K562 (cell line): ENCODE measurements around the gene ZC3H12A. TPM values are rescaled to one million over a fixed set of nuclear protein-coding genes. Genes with fewer than 3 reads are reported as not detected.
A peak's percentile ranks its signal among the peaks of the same experiment; 100 is the strongest.

Source experiments
- ATAC-seq: fragments of 200-7000 bp; cut with Tn5 transposase; 3 replicates; pipeline ENCODE4 v1.9.1; 2020; ENCODE audit warnings: moderate library complexity
- BruUV-seq: library from RNA; stranded (reverse); fragments of 400-500 nt; replicated peaks from 2 replicates; lab custom pipeline; 2021; lab: Mats Ljungman, UMichigan
- CTCF ChIA-PET: fragments of 300-600 bp; formaldehyde crosslinking; extraction: SDS; loops from one replicate; lab custom pipeline; 2021; ENCODE audit warnings: low intra/inter-chr PET ratio; lab: Yijun Ruan, JAX
- POLR2A ChIA-PET: fragments of 300-600, 350-650 bp; sonication (Branson Sonifier 250); formaldehyde crosslinking; extraction: SDS; loops from one replicate; lab custom pipeline; 2021; ENCODE audit warnings: antibody characterized with exemption, inconsistent platforms; lab: Yijun Ruan, JAX
- DNase-seq, 4 experiments: peaks; one replicate each; pipeline versions ENCODE4 v3.0.0 to v3.0.0-alpha.2; 2011 to 2018; ENCODE audit warnings: low spot score in 3 of 4, mixed read lengths in 3 of 4; ENCODE audit errors: extremely low read depth in 1 of 4
- FAIRE-seq: peaks from 2 replicates; lab custom pipeline; 2011; peaks lifted over from hg19 to GRCh38; lab: Jason Lieb, UNC
- H2AFZ ChIP-seq: 2 replicates; pipeline ENCODE4 v1.6.0; 2011; ENCODE audit warnings: low read depth, low read length, control low read depth, inconsistent platforms
- H3K27ac ChIP-seq: fragments of 200-600 bp; 3 replicates; pipeline ENCODE4 v1.8.0; 2011; ENCODE audit warnings: low read depth, mild to moderate bottlenecking, control low read depth, inconsistent platforms, low read length, moderate library complexity, mixed read lengths; ENCODE audit errors: extremely low read depth
- H3K27me3 ChIP-seq, 2 experiments: fragments of 300-600 bp in 1 of 2; 2 replicates in 1 of 2; 3 replicates in 1 of 2; pipeline versions ENCODE4 v1.6.0 to v1.8.0; 2011; ENCODE audit warnings: inconsistent platforms in 2 of 2, low read length in 2 of 2, mild to moderate bottlenecking in 1 of 2, mixed read lengths in 1 of 2, moderate library complexity in 1 of 2; ENCODE audit not compliant: control insufficient read depth in 2 of 2, insufficient read depth in 2 of 2
- H3K36me3 ChIP-seq: fragments of 300-600 bp; 3 replicates; pipeline ENCODE4 v1.8.0; 2011; ENCODE audit warnings: mild to moderate bottlenecking, low read length, inconsistent platforms; ENCODE audit not compliant: control insufficient read depth, insufficient read depth
- H3K4me1 ChIP-seq, 2 experiments: fragments of 200-600 bp in 1 of 2; replicated peaks in 1 of 2; 2 replicates in 1 of 2; 3 replicates in 1 of 2; pipeline versions ENCODE4 v1.5.1 to v1.8.0; 2011; ENCODE audit warnings: inconsistent platforms in 2 of 2, low read length in 2 of 2, mild to moderate bottlenecking in 1 of 2, mixed read lengths in 1 of 2, moderate library complexity in 1 of 2; ENCODE audit not compliant: control insufficient read depth in 2 of 2, insufficient read depth in 2 of 2
- H3K4me2 ChIP-seq: 2 replicates; pipeline ENCODE4 v1.6.1; 2011; ENCODE audit warnings: low read length, control low read depth, inconsistent platforms, mixed read lengths; ENCODE audit not compliant: insufficient read depth
- H3K4me3 ChIP-seq: fragments of 200-600 bp; sonication (generic), shearing (Covaris generic); 2 replicates; pipeline ENCODE4 v1.5.1; 2016; ENCODE audit warnings: control low read depth, inconsistent platforms
- H3K79me2 ChIP-seq: fragments of 200-600 bp; 3 replicates; pipeline ENCODE4 v1.8.0; 2011; ENCODE audit warnings: low read length, inconsistent platforms; ENCODE audit not compliant: control insufficient read depth, insufficient read depth
- H3K9ac ChIP-seq, 2 experiments: 2 replicates each; pipeline versions ENCODE4 v1.6.0 to v1.6.1; 2011; ENCODE audit warnings: low read depth in 2 of 2, low read length in 2 of 2, control low read depth in 1 of 2, inconsistent platforms in 1 of 2, mild to moderate bottlenecking in 1 of 2, mixed read lengths in 1 of 2; ENCODE audit not compliant: insufficient read depth in 1 of 2
- H3K9me1 ChIP-seq: one replicate; pipeline ENCODE4 v1.6.0; 2011; ENCODE audit warnings: inconsistent platforms, mild to moderate bottlenecking, low read length, moderate library complexity; ENCODE audit not compliant: control insufficient read depth, insufficient read depth
- H3K9me3 ChIP-seq: replicated peaks from 2 replicates; pipeline ENCODE4 v1.5.1; 2011; ENCODE audit warnings: low read depth, low read length, inconsistent platforms; ENCODE audit not compliant: control insufficient read depth, insufficient read depth
- H4K20me1 ChIP-seq: replicated peaks from 2 replicates; pipeline ENCODE4 v1.6.1; 2011; ENCODE audit warnings: low read length, inconsistent platforms, mixed read lengths; ENCODE audit not compliant: control insufficient read depth, insufficient read depth
- ADNP ChIP-seq: fragments of 200-800 bp; sonication (Bioruptor generic); IDR thresholded peaks from 2 replicates; pipeline ENCODE4 v1.6.1; 2016; ENCODE audit warnings: missing genetic modification characterization, missing compliant biosample characterization
- CHD7 ChIP-seq: fragments of 200-600 bp; sonication (generic); IDR thresholded peaks from one replicate; pipeline ENCODE4 v1.6.1; 2012; ENCODE audit warnings: mild to moderate bottlenecking, low read depth, low read length, inconsistent platforms
- ESRRA ChIP-seq: fragments of 450-650 bp; IDR thresholded peaks from 2 replicates; pipeline ENCODE4 v1.6.1; 2014; ENCODE audit warnings: low read depth, mild to moderate bottlenecking, moderate library complexity, borderline replicate concordance
- FOXK1 ChIP-seq: sonication (generic); formaldehyde crosslinking; IDR thresholded peaks from 2 replicates; pipeline ENCODE4 v1.8.0; 2022; ENCODE audit warnings: missing genetic modification reagents, mild to moderate bottlenecking, borderline replicate concordance
- JUN ChIP-seq, 2 experiments: sonication (generic) in 1 of 2; formaldehyde crosslinking in 1 of 2; IDR thresholded peaks; 2 replicates each; pipeline versions ENCODE4 v1.6.1 to v1.8.0; 2012 to 2022; ENCODE audit warnings: borderline replicate concordance in 2 of 2, mild to moderate bottlenecking in 2 of 2, improper control_type of control experiment in 1 of 2, low read depth in 1 of 2, low read length in 1 of 2, missing genetic modification reagents in 1 of 2
- KDM1A ChIP-seq, 2 experiments: fragments of 450-650 bp; IDR thresholded peaks; 2 replicates each; pipeline ENCODE4 v1.6.1; 2016; ENCODE audit warnings: mild to moderate bottlenecking in 2 of 2
- RBM25 ChIP-seq: fragments of 200-400 bp; formaldehyde crosslinking; IDR thresholded peaks from 2 replicates; pipeline ENCODE4 v1.6.1; 2018; ENCODE audit warnings: low read length, low read depth, moderate library complexity; ENCODE audit not compliant: severe bottlenecking
- RCOR1 ChIP-seq, 2 experiments: IDR thresholded peaks; 2 replicates each; pipeline ENCODE4 v1.6.1; 2012; ENCODE audit warnings: low read depth in 2 of 2, low read length in 2 of 2, borderline replicate concordance in 1 of 2, improper control_type of control experiment in 1 of 2
- SMARCA5 ChIP-seq: fragments of 450-650 bp; IDR thresholded peaks from 2 replicates; pipeline ENCODE4 v1.6.1; 2016
- TCF7 ChIP-seq: sonication (generic); IDR thresholded peaks from 2 replicates; pipeline ENCODE4 v1.6.1; 2016; ENCODE audit warnings: antibody characterized with exemption, borderline replicate concordance
- WGBS: fragments of 100-300 bp; shearing (Covaris generic); methylation state at CpG from one replicate; pipeline ENCODE4 v1.1.6; 2016; ENCODE audit warnings: low coverage, mixed read lengths; ENCODE audit not compliant: insufficient coverage; ENCODE audit errors: missing lambda C conversion rate; 5-methylcytosine and 5-hydroxymethylcytosine counted together
- in situ Hi-C: fragments of 300-500 bp; cut with MboI; formaldehyde crosslinking; loops from 4 replicates; pipeline ENCODE4 v1.15.0; 2018; ENCODE audit warnings: inconsistent platforms, mixed read lengths
- intact Hi-C: fragments of 100-400 bp; cut with micrococcal nuclease; formaldehyde crosslinking; loops from 2 replicates; pipeline ENCODE4 v1.14.2; 2022
- polyA plus RNA-seq, 8 experiments: library from polyadenylated mRNA; depleted of rRNA in 4 of 8; stranded (reverse) in 5 of 8; unstranded in 3 of 8; fragments of >200 nt; fragmentation: Nextera tagmentation in 2 of 8; fragmentation: Illumina TruSeq in 1 of 8; extraction: Ambion mirVana in 2 of 8; extraction: Trizol in 1 of 8; gene quantifications; 2 replicates each; pipeline versions ENCODE4 v1.2.1 to v1.2.3, GENCODE V29; 2011 to 2014; ENCODE audit warnings: inconsistent platforms in 1 of 8, missing spikeins in 1 of 8
- total RNA-seq, 7 experiments: library from RNA; depleted of rRNA in 6 of 7; stranded (reverse); fragments of >200 nt in 6 of 7; fragmentation: Illumina TruSeq in 2 of 7; extraction: Trizol in 2 of 7; gene quantifications; 2 replicates each; pipeline versions ENCODE4 v1.2.1 to v1.2.3, GENCODE V29; 2011 to 2021; ENCODE audit warnings: low replicate concordance in 1 of 7

The ZC3H12A gene
- total and polyA plus RNA-seq, 9 of the 15 experiments (the other 6 are each of a cell fraction or from before 2014, with no cell fraction given), result 0.14 to 9.4 (median 6.7) TPM

- H3K4me2 ChIP-seq, result no peak overlapping the region
- no peak overlapping the region for H3K27ac ChIP-seq
- intact Hi-C loops, result no loop called here
- no peak overlapping the region for H2AFZ ChIP-seq
- no peaks in the 10 kb centered on the region for H3K79me2 ChIP-seq
- H3K27me3 ChIP-seq, result no peaks in the 10 kb centered on the region
- no TSS peak for BruUV-seq
- no peak for ATAC-seq
- 82% methylated on average over 4 of the region's 4 CpGs for WGBS
- no peaks in the 10 kb centered on the region for H4K20me1 ChIP-seq
- CTCF ChIA-PET, result no interaction called here
- peaks cover 33% of the 10 kb centered on the region for H3K36me3 ChIP-seq
- peaks cover 0 to 2% of the 10 kb centered on the region in 2 experiments; a peak in 1 of 5 replicates for H3K4me1 ChIP-seq
- POLR2A ChIA-PET, result interaction anchor here (0.9 to 1.2 kb wide), 3 partner anchors 11 to 18 kb away, joined by 3 to 6 read pairs (median 4); no protein-coding TSS in a partner anchor
- no peak for DNase-seq
- H3K9me3 ChIP-seq, result no peaks in the 10 kb centered on the region
- H3K9ac ChIP-seq, result no peak overlapping the region
- H3K4me3 ChIP-seq, result no peak overlapping the region
- H3K9me1 ChIP-seq, result no peaks in the 10 kb centered on the region
- in situ Hi-C loops, result no loop called here
- FAIRE-seq, result no peak
- TF ChIP-seq ADNP (tag), result peak; percentile 71; the same call in 1 of the 2 replicates
- TF ChIP-seq FOXK1 (CRISPR knock-in tag), result no peak
- TF ChIP-seq RBM25, result peak; percentile 87
- no peak for TF ChIP-seq JUN (IDR thresholded peaks at IDR 0.05; ENCODE audit: borderline replicate concordance, low read depth, low read length)
- TF ChIP-seq JUN (CRISPR knock-in tag; IDR thresholded peaks at IDR 0.05; ENCODE audit: borderline replicate concordance), result no peak
- TF ChIP-seq TCF7, result no peak
- peak; percentile 68 to 82; a peak in 3 of 4 replicates for TF ChIP-seq KDM1A (IDR thresholded peaks at IDR 0.05)
- peak; percentile 46; the same call in 1 of the 2 replicates for TF ChIP-seq ESRRA
- 0 out of 2 replicates have a peak, but pooled peaks have one; percentile 34 for TF ChIP-seq SMARCA5
- no peak for TF ChIP-seq CHD7
- TF ChIP-seq RCOR1 (IDR thresholded peaks at IDR 0.05; ENCODE audit: borderline replicate concordance in 1 of 2, low read depth in 2 of 2, low read length in 2 of 2), result peak in 1 of 2 experiments; percentile 55; a peak in 1 of 4 replicates
These were observed 59.1 kb downstream of the ZC3H12A start for GRCh38 chr1:37533317-37534093.
